Measurements from ENCODE around the gene GNB5.

Gene GNB5

DNA sequence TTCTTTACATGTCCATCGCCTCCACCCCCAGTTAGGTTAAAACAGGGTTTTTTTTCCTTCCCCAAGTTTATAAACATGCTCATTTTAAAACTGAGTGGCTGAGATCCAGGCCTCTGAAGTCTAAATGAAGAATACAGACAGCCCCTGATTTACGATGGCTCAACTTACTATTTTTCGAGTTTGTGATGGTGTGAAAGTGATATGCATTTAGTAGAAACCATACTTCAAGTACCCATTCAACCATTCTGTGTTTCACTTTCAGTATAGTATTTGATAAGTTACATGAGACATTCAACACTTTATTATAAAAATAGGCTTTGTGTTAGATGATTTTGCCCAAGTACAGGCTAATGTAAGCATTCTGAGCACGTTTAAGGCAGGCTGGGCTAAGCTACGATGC, 30.5 kb upstream of the GNB5 start:
- Mint-ChIP-seq H3K4me1 (peaks cover 22% of the 10 kb centered on the region), H3K27me3 (no peaks in the 10 kb centered on the region), H3K9me3 (no peaks in the 10 kb centered on the region), H3K27ac (ENCODE audit: low read depth) (peak overlapping the region; percentile 84), H3K4me3 (peak overlapping the region; percentile 83), H3K36me3 (ENCODE audit: insufficient read depth) (peaks cover 2% of the 10 kb centered on the region)
- ATAC-seq (replicated peaks; ENCODE audit: extremely low read depth, poor library complexity, severe bottlenecking) (peak; percentile 61), DNase-seq (ENCODE audit: low spot score in 2 of 2) (no peak)

GRCh38 chr15:52220937-52221660, 29.9 kb upstream of the GNB5 start:
- peak; percentile 59 for ATAC-seq (replicated peaks; ENCODE audit: extremely low read depth, poor library complexity, severe bottlenecking)
- Mint-ChIP-seq H3K27ac (ENCODE audit: low read depth) (peak overlapping the region; percentile 84), H3K36me3 (ENCODE audit: insufficient read depth) (peaks cover 2% of the 10 kb centered on the region), H3K4me1 (peaks cover 22% of the 10 kb centered on the region), H3K4me3 (peak overlapping the region; percentile 83), H3K27me3 (no peaks in the 10 kb centered on the region), H3K9me3 (no peaks in the 10 kb centered on the region)
- no peak for DNase-seq (ENCODE audit: low spot score in 2 of 2)

GRCh38 chr15:52220251-52220650, 29.1 kb upstream of the GNB5 start:
- Mint-ChIP-seq H3K4me3 (no peak overlapping the region), H3K27ac (ENCODE audit: low read depth) (no peak overlapping the region), H3K27me3 (no peaks in the 10 kb centered on the region), H3K36me3 (ENCODE audit: insufficient read depth) (peaks cover 2% of the 10 kb centered on the region), H3K4me1 (peaks cover 22% of the 10 kb centered on the region), H3K9me3 (no peaks in the 10 kb centered on the region)
- no peak for ATAC-seq (replicated peaks; ENCODE audit: extremely low read depth, poor library complexity, severe bottlenecking)
- DNase-seq (ENCODE audit: low spot score in 2 of 2), result no peak

- Mint-ChIP-seq H3K9me3 (no peaks in the 10 kb centered on the region), H3K27me3 (no peaks in the 10 kb centered on the region), H3K27ac (ENCODE audit: low read depth) (no peak overlapping the region)
These were observed 27.6 kb upstream of the GNB5 start for GRCh38 chr15:52218816-52219215.

GRCh38 chr15:52218371-52218770, 27.2 kb upstream of the GNB5 start:
- H3K9me3 Mint-ChIP-seq, result no peaks in the 10 kb centered on the region
- H3K4me1 Mint-ChIP-seq, result peaks cover 22% of the 10 kb centered on the region
- no peaks in the 10 kb centered on the region for H3K27me3 Mint-ChIP-seq
- DNase-seq (ENCODE audit: low spot score in 2 of 2) (no peak), ATAC-seq (replicated peaks; ENCODE audit: extremely low read depth, poor library complexity, severe bottlenecking) (no peak)
- H3K36me3 Mint-ChIP-seq (ENCODE audit: insufficient read depth), result peaks cover 2% of the 10 kb centered on the region
- H3K4me3 Mint-ChIP-seq, result no peak overlapping the region
- peak overlapping the region; percentile 30 for H3K27ac Mint-ChIP-seq (ENCODE audit: low read depth)

More at GRCh38 chr15:52218816-52219215, 27.6 kb upstream of the GNB5 start:
- ATAC-seq (replicated peaks; ENCODE audit: extremely low read depth, poor library complexity, severe bottlenecking) (no peak), DNase-seq (ENCODE audit: low spot score in 2 of 2) (no peak)
- Mint-ChIP-seq H3K36me3 (ENCODE audit: insufficient read depth) (peaks cover 2% of the 10 kb centered on the region), H3K4me3 (no peak overlapping the region), H3K4me1 (peaks cover 22% of the 10 kb centered on the region)

DNA sequence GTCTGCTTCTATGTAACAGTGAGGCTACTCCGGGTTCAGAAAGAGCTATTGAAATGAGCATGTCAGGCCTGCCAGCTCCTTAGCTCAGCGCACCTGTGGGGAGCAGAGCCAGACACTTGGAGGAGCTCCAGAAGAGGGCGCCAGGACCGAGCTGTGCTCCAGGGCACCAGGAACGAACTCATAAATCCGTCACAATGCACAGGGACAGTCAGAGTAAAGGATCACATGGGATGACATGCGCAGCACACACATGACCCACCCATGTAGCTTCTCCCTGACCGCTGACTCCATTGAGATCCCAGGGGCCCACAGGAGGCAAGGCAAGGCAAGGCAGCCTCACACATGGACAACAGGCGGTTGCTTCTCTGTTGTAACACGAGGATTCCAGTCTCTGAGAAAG, 26.0 kb upstream of the GNB5 start:
- ATAC-seq (replicated peaks; ENCODE audit: extremely low read depth, poor library complexity, severe bottlenecking) (no peak), DNase-seq (ENCODE audit: low spot score in 2 of 2) (no peak)
- no peak overlapping the region for H3K27ac Mint-ChIP-seq (ENCODE audit: low read depth)
- no peaks in the 10 kb centered on the region for H3K9me3 Mint-ChIP-seq
- H3K4me3 Mint-ChIP-seq, result no peak overlapping the region
- peaks cover 16% of the 10 kb centered on the region for H3K4me1 Mint-ChIP-seq
- no peaks in the 10 kb centered on the region for H3K27me3 Mint-ChIP-seq
- H3K36me3 Mint-ChIP-seq (ENCODE audit: insufficient read depth), result no peaks in the 10 kb centered on the region

DNA sequence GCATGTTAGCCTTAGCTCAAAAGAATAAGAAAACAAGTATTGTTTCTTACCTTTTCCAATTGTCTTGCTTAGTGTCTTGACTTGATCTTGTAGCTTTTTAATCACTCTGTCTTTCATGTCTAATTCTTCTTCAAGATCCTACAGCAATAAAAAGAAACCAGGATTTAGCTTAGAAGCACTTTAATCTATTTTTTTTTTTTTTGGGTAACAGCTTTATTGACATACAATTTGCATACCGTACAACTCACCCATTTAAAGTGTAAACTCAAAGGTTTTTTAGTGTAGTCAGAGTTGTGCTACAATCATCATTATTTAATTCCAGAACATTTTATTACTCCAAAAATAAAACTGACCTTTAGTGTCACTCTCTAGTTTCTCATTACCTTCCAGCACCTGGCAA, 23.4 kb upstream of the GNB5 start:
- Mint-ChIP-seq H3K27me3 (no peaks in the 10 kb centered on the region), H3K27ac (ENCODE audit: low read depth) (no peak overlapping the region), H3K4me1 (no peaks in the 10 kb centered on the region), H3K36me3 (ENCODE audit: insufficient read depth) (no peaks in the 10 kb centered on the region), H3K4me3 (no peak overlapping the region), H3K9me3 (no peaks in the 10 kb centered on the region)
- DNase-seq (ENCODE audit: low spot score in 2 of 2), result no peak
- ATAC-seq (replicated peaks; ENCODE audit: extremely low read depth, poor library complexity, severe bottlenecking), result no peak

- H3K4me1 Mint-ChIP-seq, result peaks cover 2% of the 10 kb centered on the region
- H3K27ac Mint-ChIP-seq (ENCODE audit: low read depth), result no peak overlapping the region
- H3K36me3 Mint-ChIP-seq (ENCODE audit: insufficient read depth), result no peaks in the 10 kb centered on the region
- no peak overlapping the region for H3K4me3 Mint-ChIP-seq
- no peak for DNase-seq (ENCODE audit: low spot score in 2 of 2)
- no peaks in the 10 kb centered on the region for H3K27me3 Mint-ChIP-seq
- no peak for ATAC-seq (replicated peaks; ENCODE audit: extremely low read depth, poor library complexity, severe bottlenecking)
- no peaks in the 10 kb centered on the region for H3K9me3 Mint-ChIP-seq
These were observed 22.0 kb upstream of the GNB5 start for GRCh38 chr15:52213206-52213605.

GRCh38 chr15:52208306-52208946, 17.2 kb upstream of the GNB5 start:
- H3K27ac Mint-ChIP-seq (ENCODE audit: low read depth), result no peak overlapping the region
- no peaks in the 10 kb centered on the region for H3K9me3 Mint-ChIP-seq
- H3K27me3 Mint-ChIP-seq, result no peaks in the 10 kb centered on the region
- H3K4me3 Mint-ChIP-seq, result no peak overlapping the region
- ATAC-seq (replicated peaks; ENCODE audit: extremely low read depth, poor library complexity, severe bottlenecking) (peak; percentile 95), DNase-seq (ENCODE audit: low spot score in 2 of 2) (peak; percentile 68 to 71)
- peaks cover 5% of the 10 kb centered on the region for H3K4me1 Mint-ChIP-seq
- H3K36me3 Mint-ChIP-seq (ENCODE audit: insufficient read depth), result no peaks in the 10 kb centered on the region

- no peak for DNase-seq (ENCODE audit: low spot score in 2 of 2)
- Mint-ChIP-seq H3K4me1 (peaks cover 5% of the 10 kb centered on the region), H3K36me3 (ENCODE audit: insufficient read depth) (no peaks in the 10 kb centered on the region), H3K27ac (ENCODE audit: low read depth) (peak overlapping the region; percentile 5), H3K9me3 (no peaks in the 10 kb centered on the region), H3K4me3 (no peak overlapping the region), H3K27me3 (no peaks in the 10 kb centered on the region)
- no peak for ATAC-seq (replicated peaks; ENCODE audit: extremely low read depth, poor library complexity, severe bottlenecking)
These were observed 16.0 kb upstream of the GNB5 start for GRCh38 chr15:52207191-52207590.

- Mint-ChIP-seq H3K4me3 (no peak overlapping the region), H3K9me3 (no peaks in the 10 kb centered on the region), H3K27ac (ENCODE audit: low read depth) (no peak overlapping the region), H3K4me1 (peaks cover 5% of the 10 kb centered on the region), H3K36me3 (ENCODE audit: insufficient read depth) (no peaks in the 10 kb centered on the region), H3K27me3 (no peaks in the 10 kb centered on the region)
- DNase-seq (ENCODE audit: low spot score in 2 of 2) (no peak), ATAC-seq (replicated peaks; ENCODE audit: extremely low read depth, poor library complexity, severe bottlenecking) (no peak)
These were observed 15.3 kb upstream of the GNB5 start for GRCh38 chr15:52206446-52206845.

GRCh38 chr15:52204657-52205056, 13.5 kb upstream of the GNB5 start:
- Mint-ChIP-seq H3K4me3 (no peak overlapping the region), H3K9me3 (no peaks in the 10 kb centered on the region), H3K4me1 (peaks cover 5% of the 10 kb centered on the region), H3K27me3 (no peaks in the 10 kb centered on the region), H3K36me3 (ENCODE audit: insufficient read depth) (no peaks in the 10 kb centered on the region), H3K27ac (ENCODE audit: low read depth) (no peak overlapping the region)
- no peak for DNase-seq (ENCODE audit: low spot score in 2 of 2)
- ATAC-seq (replicated peaks; ENCODE audit: extremely low read depth, poor library complexity, severe bottlenecking), result no peak

DNA sequence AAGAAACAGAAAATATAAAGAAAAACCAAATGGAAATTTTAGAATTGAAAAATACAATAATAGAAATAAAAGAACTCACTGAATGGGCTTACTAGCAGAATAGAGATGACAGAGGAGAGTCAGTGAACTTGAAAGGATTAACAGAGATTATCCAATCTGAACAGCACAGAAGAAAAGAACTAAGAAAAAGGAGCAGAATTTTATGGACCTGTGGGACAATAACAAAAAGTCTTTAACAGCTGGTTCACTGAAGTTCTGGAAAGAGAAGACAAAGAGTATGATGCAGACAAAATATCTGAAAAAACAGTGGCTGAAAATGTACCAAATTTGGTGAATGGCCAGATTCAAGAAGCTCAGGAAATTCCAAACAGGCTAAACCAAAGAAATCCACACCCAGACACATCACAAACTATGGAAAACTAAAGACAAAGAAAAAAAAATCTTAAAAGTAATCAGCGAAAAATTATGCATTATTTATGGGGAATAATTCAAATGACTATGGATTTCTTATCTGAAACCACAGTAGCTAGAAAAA, 9.7 kb upstream of the GNB5 start:
- no peaks in the 10 kb centered on the region for H3K27me3 Mint-ChIP-seq
- H3K4me3 Mint-ChIP-seq, result no peak overlapping the region
- no peak overlapping the region for H3K27ac Mint-ChIP-seq (ENCODE audit: low read depth)
- no peaks in the 10 kb centered on the region for H3K36me3 Mint-ChIP-seq (ENCODE audit: insufficient read depth)
- ATAC-seq (replicated peaks; ENCODE audit: extremely low read depth, poor library complexity, severe bottlenecking), result no peak
- no peak for DNase-seq (ENCODE audit: low spot score in 2 of 2)
- H3K9me3 Mint-ChIP-seq, result no peaks in the 10 kb centered on the region
- no peaks in the 10 kb centered on the region for H3K4me1 Mint-ChIP-seq
